DOHH2 (cell line): ENCODE data around the gene ITK.

Experiments
- CTCF ChIP-seq: fragments of 200-600 bp; sonication (generic); IDR thresholded peaks from one replicate; pipeline ENCODE4 v1.5.1; 2014; ENCODE audit warnings: antibody characterized with exemption, mild to moderate bottlenecking, low read depth, low read length; ENCODE audit not compliant: poor library complexity, severe bottlenecking
- EZH2phosphoT487 ChIP-seq: fragments of 200-600 bp; sonication (generic); IDR thresholded peaks from 2 replicates; pipeline ENCODE4 v1.6.1; 2017; ENCODE audit warnings: borderline replicate concordance, mild to moderate bottlenecking, antibody characterized with exemption, low read length, moderate library complexity, mixed read lengths

- no peak for TF ChIP-seq CTCF
- TF ChIP-seq EZH2phosphoT487: no peak
Measured at GRCh38 chr5:157290156-157290980, 109.7 kb downstream of the ITK start.
